ENCODE data around the gene IKZF3. TPM values are rescaled to one million over a fixed set of nuclear protein-coding genes. Genes with fewer than 3 reads are reported as not detected.

The IKZF3 gene
- total and polyA plus RNA-seq, 10 of the 15 experiments (the other 5 are each of a cell fraction or from before 2014, with no cell fraction given): 5.5 to 98.2 (median 47.6) TPM

- TF ChIP-seq ZBTB33 (IDR thresholded peaks at IDR 0.05) (no peak), TCF12 (IDR thresholded peaks at IDR 0.05; ENCODE audit: low read depth, low read length) (no peak), NR2C2 (IDR thresholded peaks at IDR 0.05; ENCODE audit: borderline replicate concordance, control insufficient read depth, insufficient read length, low read depth) (no peak), IRF4 (IDR thresholded peaks at IDR 0.05; ENCODE audit: low read depth, low read length) (no peak), NFXL1 (IDR thresholded peaks at IDR 0.05; ENCODE audit: borderline replicate concordance) (no peak), RBBP5 (conservative IDR thresholded peaks at IDR 0.05) (no peak), CBX3 (IDR thresholded peaks at IDR 0.05; ENCODE audit: borderline replicate concordance, low read depth) (no peak), CREB1 (IDR thresholded peaks at IDR 0.05; ENCODE audit: low read depth) (no peak), HDAC6 (IDR thresholded peaks at IDR 0.05; ENCODE audit: unreplicated experiment) (no peak)
Measured at GRCh38 chr17:39854909-39855308, 9.2 kb downstream of the IKZF3 start (continued).

DNA sequence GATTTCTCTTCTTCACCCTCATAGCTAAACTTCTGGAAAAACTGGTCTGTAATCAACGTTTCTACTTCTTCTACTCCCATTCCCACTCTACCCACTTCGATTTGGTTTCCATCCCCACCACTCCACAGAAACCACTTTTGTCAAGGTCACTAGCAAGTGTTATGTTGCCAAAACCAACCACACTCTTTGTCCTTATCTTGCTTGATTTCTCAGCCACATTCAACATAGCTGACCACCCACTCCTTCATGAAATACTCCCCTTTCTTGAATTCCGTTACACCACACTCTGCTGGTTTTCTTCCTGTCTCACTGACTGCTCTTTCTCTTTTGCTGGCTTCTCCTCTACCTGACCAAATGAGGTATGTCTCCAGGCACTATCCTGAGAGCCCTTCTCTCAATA lies 11.9 kb downstream of the IKZF3 start:
- Histone ChIP-seq H4K20me1 (ENCODE audit: control insufficient read depth, insufficient read depth) (no peaks in the 10 kb centered on the region), H3K4me2 (ENCODE audit: control insufficient read depth, insufficient read depth) (peak overlapping the region; percentile 48)
- in situ Hi-C loops (cut with MboI): no loop called here
- TF ChIP-seq REST (IDR thresholded peaks at IDR 0.05; ENCODE audit: low read depth, low read length): no peak
- no peak for TF ChIP-seq GATAD2B (conservative IDR thresholded peaks at IDR 0.05; ENCODE audit: low read depth)
- TF ChIP-seq NFXL1 (IDR thresholded peaks at IDR 0.05; ENCODE audit: borderline replicate concordance): no peak
- TF ChIP-seq, protein P1, sequence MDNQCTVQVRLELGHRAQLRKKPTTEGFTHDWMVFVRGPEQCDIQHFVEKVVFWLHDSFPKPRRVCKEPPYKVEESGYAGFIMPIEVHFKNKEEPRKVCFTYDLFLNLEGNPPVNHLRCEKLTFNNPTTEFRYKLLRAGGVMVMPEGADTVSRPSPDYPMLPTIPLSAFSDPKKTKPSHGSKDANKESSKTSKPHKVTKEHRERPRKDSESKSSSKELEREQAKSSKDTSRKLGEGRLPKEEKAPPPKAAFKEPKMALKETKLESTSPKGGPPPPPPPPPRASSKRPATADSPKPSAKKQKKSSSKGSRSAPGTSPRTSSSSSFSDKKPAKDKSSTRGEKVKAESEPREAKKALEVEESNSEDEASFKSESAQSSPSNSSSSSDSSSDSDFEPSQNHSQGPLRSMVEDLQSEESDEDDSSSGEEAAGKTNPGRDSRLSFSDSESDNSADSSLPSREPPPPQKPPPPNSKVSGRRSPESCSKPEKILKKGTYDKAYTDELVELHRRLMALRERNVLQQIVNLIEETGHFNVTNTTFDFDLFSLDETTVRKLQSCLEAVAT (IDR thresholded peaks at IDR 0.05): peak; percentile 38; the same call in 1 of the 2 replicates
- peak; percentile 18; the same call in 1 of the 2 replicates for TF ChIP-seq EED (IDR thresholded peaks at IDR 0.05; ENCODE audit: low read depth)
- TF ChIP-seq BMI1 (IDR thresholded peaks at IDR 0.05; ENCODE audit: borderline replicate concordance): peak; percentile 43; the same call in 1 of the 2 replicates
- TF ChIP-seq GABPA (IDR thresholded peaks at IDR 0.05; ENCODE audit: low read depth): no peak
- 0 out of 2 replicates have a peak, but pooled peaks have one; percentile 7 for TF ChIP-seq RAD51 (IDR thresholded peaks at IDR 0.05)
- TF ChIP-seq ZNF384 (IDR thresholded peaks at IDR 0.05; ENCODE audit: borderline replicate concordance, low read depth, low read length): no peak

More for the DNA sequence above, 11.9 kb downstream of the IKZF3 start:
- CTCF ChIA-PET: interaction anchor here (0.8 to 1.9 kb wide), 7 partner anchors 9 to 229 kb away, joined by 3 to 8 read pairs (median 4); partner anchors contain the start of gene IKZF3
- ATAC-seq (peak; percentile 66), DNase-seq (ENCODE audit: low read depth, low spot score) (no peak), FAIRE-seq (no peak)
- 17% methylated on average over 3 of the region's 3 CpGs for WGBS (ENCODE audit: insufficient coverage, insufficient replicate concordance, low lambda C conversion rate, missing lambda C conversion rate)
- Histone ChIP-seq H3K27ac (ENCODE audit: control insufficient read depth, insufficient read depth) (peak overlapping the region; percentile 51), H3K36me3 (ENCODE audit: control insufficient read depth in 2 of 2, insufficient read depth in 2 of 2, low read length in 1 of 2) (peaks cover 2 to 23% of the 10 kb centered on the region in 2 experiments), H3K9me3 (replicated peaks; ENCODE audit: control insufficient read depth, insufficient read depth, low read length) (no peaks in the 10 kb centered on the region; the same call in 2 of the 3 replicates), H3K9ac (ENCODE audit: control insufficient read depth, insufficient read depth, low read length) (no peak overlapping the region; the same call in 1 of the 2 replicates), H3K4me3 (peak overlapping the region; percentile 54), H3K27me3 (replicated peaks in 1 of 2; ENCODE audit: control insufficient read depth in 2 of 2, insufficient read depth in 2 of 2, low read length in 1 of 2) (no peaks in the 10 kb centered on the region), H2AFZ (ENCODE audit: control insufficient read depth, low read depth, low read length) (no peak overlapping the region), H3K79me2 (ENCODE audit: control insufficient read depth, insufficient read depth, low read length) (peaks cover 91% of the 10 kb centered on the region), H3K4me1 (ENCODE audit: control insufficient read depth, insufficient read depth, low read length) (peaks cover 47% of the 10 kb centered on the region)
- BruUV-seq (replicated peaks): no TSS peak
- SMC1A ChIA-PET (ENCODE audit: uncharacterized antibody, unreplicated experiment): interaction anchor here (0.8 to 2.1 kb wide), 9 partner anchors 9 to 93 kb away, joined by 3 to 21 read pairs (median 4); no protein-coding TSS in a partner anchor
- intact Hi-C loops (cut with micrococcal nuclease; ENCODE audit: unreplicated experiment): no loop called here
- RAD21 ChIA-PET (ENCODE audit: unreplicated experiment): interaction anchor here (0.8 to 2.2 kb wide), 5 partner anchors 10 to 128 kb away, joined by 3 to 8 read pairs (median 3); partner anchors contain the start of gene PSMD3
- POLR2A ChIA-PET: interaction anchor here (0.8 to 1.1 kb wide), 4 partner anchors 10 to 88 kb away, joined by 4 to 7 read pairs (median 6); no protein-coding TSS in a partner anchor
